ENCODE results near the gene RPS26.

The RPS26 gene

GRCh38 chr12:56013482-56013881 lies 28.2 kb upstream of the RPS26 start:
- H2AFZ ChIP-seq (ENCODE audit: low read length): no peak overlapping the region
- H3K4me2 ChIP-seq (ENCODE audit: low read depth, low read length, poor library complexity, severe bottlenecking): no peak overlapping the region

GRCh38 chr12:56014205-56014604 lies 27.5 kb upstream of the RPS26 start:
- Histone ChIP-seq H3F3A (ENCODE audit: low read depth) (no peaks in the 10 kb centered on the region), H3K9me3 (ENCODE audit: insufficient read depth, low read depth, low read length) (no peaks in the 10 kb centered on the region), H2AFZ (ENCODE audit: low read length) (no peak overlapping the region), H3K27me3 (ENCODE audit: insufficient read depth, low read length, poor library complexity, severe bottlenecking) (no peaks in the 10 kb centered on the region), H3K4me3 (ENCODE audit: low read length, poor library complexity, severe bottlenecking) (no peak overlapping the region), H3K36me3 (ENCODE audit: insufficient read depth, low read length) (no peaks in the 10 kb centered on the region), H4K20me1 (ENCODE audit: insufficient read depth, low read length, poor library complexity, severe bottlenecking) (no peaks in the 10 kb centered on the region), H3K79me2 (ENCODE audit: insufficient read depth, low read length) (no peaks in the 10 kb centered on the region), H3K4me1 (ENCODE audit: insufficient read depth, low read length, poor library complexity, severe bottlenecking) (peaks cover 6% of the 10 kb centered on the region), H3K4me2 (ENCODE audit: low read depth, low read length, poor library complexity, severe bottlenecking) (no peak overlapping the region), H3K9me2 (replicated peaks; ENCODE audit: low read depth, low read length) (no peaks in the 10 kb centered on the region), H3K9ac (ENCODE audit: low read depth, low read length, poor library complexity, severe bottlenecking) (no peak overlapping the region)
- no peak for TF ChIP-seq EZH2phosphoT487 (IDR thresholded peaks at IDR 0.05; ENCODE audit: borderline replicate concordance)
- TF ChIP-seq, protein P1, sequence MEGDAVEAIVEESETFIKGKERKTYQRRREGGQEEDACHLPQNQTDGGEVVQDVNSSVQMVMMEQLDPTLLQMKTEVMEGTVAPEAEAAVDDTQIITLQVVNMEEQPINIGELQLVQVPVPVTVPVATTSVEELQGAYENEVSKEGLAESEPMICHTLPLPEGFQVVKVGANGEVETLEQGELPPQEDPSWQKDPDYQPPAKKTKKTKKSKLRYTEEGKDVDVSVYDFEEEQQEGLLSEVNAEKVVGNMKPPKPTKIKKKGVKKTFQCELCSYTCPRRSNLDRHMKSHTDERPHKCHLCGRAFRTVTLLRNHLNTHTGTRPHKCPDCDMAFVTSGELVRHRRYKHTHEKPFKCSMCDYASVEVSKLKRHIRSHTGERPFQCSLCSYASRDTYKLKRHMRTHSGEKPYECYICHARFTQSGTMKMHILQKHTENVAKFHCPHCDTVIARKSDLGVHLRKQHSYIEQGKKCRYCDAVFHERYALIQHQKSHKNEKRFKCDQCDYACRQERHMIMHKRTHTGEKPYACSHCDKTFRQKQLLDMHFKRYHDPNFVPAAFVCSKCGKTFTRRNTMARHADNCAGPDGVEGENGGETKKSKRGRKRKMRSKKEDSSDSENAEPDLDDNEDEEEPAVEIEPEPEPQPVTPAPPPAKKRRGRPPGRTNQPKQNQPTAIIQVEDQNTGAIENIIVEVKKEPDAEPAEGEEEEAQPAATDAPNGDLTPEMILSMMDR (conservative IDR thresholded peaks at IDR 0.05; ENCODE audit: low read length): no peak

More at GRCh38 chr12:56013482-56013881, 28.2 kb upstream of the RPS26 start:
- Histone ChIP-seq H3K9ac (ENCODE audit: low read depth, low read length, poor library complexity, severe bottlenecking) (no peak overlapping the region), H3K9me3 (ENCODE audit: insufficient read depth, low read depth, low read length) (no peaks in the 10 kb centered on the region), H3K4me1 (ENCODE audit: insufficient read depth, low read length, poor library complexity, severe bottlenecking) (peaks cover 6% of the 10 kb centered on the region), H3K79me2 (ENCODE audit: insufficient read depth, low read length) (no peaks in the 10 kb centered on the region), H3F3A (ENCODE audit: low read depth) (no peaks in the 10 kb centered on the region), H3K27me3 (ENCODE audit: insufficient read depth, low read length, poor library complexity, severe bottlenecking) (no peaks in the 10 kb centered on the region), H4K20me1 (ENCODE audit: insufficient read depth, low read length, poor library complexity, severe bottlenecking) (no peaks in the 10 kb centered on the region), H3K9me2 (replicated peaks; ENCODE audit: low read depth, low read length) (no peaks in the 10 kb centered on the region), H3K4me3 (ENCODE audit: low read length, poor library complexity, severe bottlenecking) (no peak overlapping the region), H3K36me3 (ENCODE audit: insufficient read depth, low read length) (no peaks in the 10 kb centered on the region)
- no peak for TF ChIP-seq EZH2phosphoT487 (IDR thresholded peaks at IDR 0.05; ENCODE audit: borderline replicate concordance)
- TF ChIP-seq, protein P1 (conservative IDR thresholded peaks at IDR 0.05; ENCODE audit: low read length): no peak

- H3F3A ChIP-seq (ENCODE audit: low read depth): no peaks in the 10 kb centered on the region
- no peak overlapping the region for H3K4me3 ChIP-seq (ENCODE audit: low read length, poor library complexity, severe bottlenecking)
- H3K27me3 ChIP-seq (ENCODE audit: insufficient read depth, low read length, poor library complexity, severe bottlenecking): no peaks in the 10 kb centered on the region
- H3K4me2 ChIP-seq (ENCODE audit: low read depth, low read length, poor library complexity, severe bottlenecking): no peak overlapping the region
- peaks cover 6% of the 10 kb centered on the region for H3K4me1 ChIP-seq (ENCODE audit: insufficient read depth, low read length, poor library complexity, severe bottlenecking)
- H3K79me2 ChIP-seq (ENCODE audit: insufficient read depth, low read length): no peaks in the 10 kb centered on the region
- no peaks in the 10 kb centered on the region for H3K36me3 ChIP-seq (ENCODE audit: insufficient read depth, low read length)
- H2AFZ ChIP-seq (ENCODE audit: low read length): no peak overlapping the region
- TF ChIP-seq, protein P1 (conservative IDR thresholded peaks at IDR 0.05; ENCODE audit: low read length): no peak
- TF ChIP-seq EZH2phosphoT487 (IDR thresholded peaks at IDR 0.05; ENCODE audit: borderline replicate concordance): no peak
- H4K20me1 ChIP-seq (ENCODE audit: insufficient read depth, low read length, poor library complexity, severe bottlenecking): no peaks in the 10 kb centered on the region
- no peaks in the 10 kb centered on the region for H3K9me3 ChIP-seq (ENCODE audit: insufficient read depth, low read depth, low read length)
- H3K9ac ChIP-seq (ENCODE audit: low read depth, low read length, poor library complexity, severe bottlenecking): no peak overlapping the region
- H3K9me2 ChIP-seq (replicated peaks; ENCODE audit: low read depth, low read length): no peaks in the 10 kb centered on the region
Observed at GRCh38 chr12:56017181-56017580, 24.5 kb upstream of the RPS26 start.
